A673 (cell line): ENCODE measurements around the gene SPEF1. TPM values are rescaled to one million over a fixed set of nuclear protein-coding genes. Genes with fewer than 3 reads are reported as not detected.

ENCODE experiments used
- BruUV-seq: library from RNA; stranded (reverse); fragments of 400-500 nt; replicated peaks from 2 replicates; lab custom pipeline; 2021; lab: Mats Ljungman, UMichigan
- CTCF ChIA-PET: fragments of 300-600 bp; sonication (Branson Sonifier 250); formaldehyde crosslinking; loops from one replicate; lab custom pipeline; 2022; ENCODE audit warnings: antibody characterized with exemption; lab: Charles Lee
- POLR2A ChIA-PET: fragments of 300-600 bp; sonication (Branson Sonifier 250); formaldehyde crosslinking; loops from one replicate; lab custom pipeline; 2022; ENCODE audit warnings: antibody characterized with exemption; ENCODE audit not compliant: low non-redundant PET; lab: Charles Lee
- DNase-seq: peaks from one replicate; pipeline ENCODE4 v3.0.0-alpha.2; 2015; ENCODE audit warnings: low spot score
- H3K27ac ChIP-seq: fragments of 200-600 bp; sonication (generic); 2 replicates; pipeline ENCODE4 v1.5.1; 2016; ENCODE audit warnings: mixed run types, low read depth, mild to moderate bottlenecking, mixed read lengths, antibody characterized with exemption, low read length; ENCODE audit not compliant: poor library complexity, severe bottlenecking
- H3K27me3 ChIP-seq: fragments of 200-600 bp; sonication (generic); replicated peaks from 2 replicates; pipeline ENCODE4 v1.6.1; 2017; ENCODE audit warnings: mixed run types, low read depth, mild to moderate bottlenecking, mixed read lengths, antibody characterized with exemption, low read length; ENCODE audit not compliant: insufficient read depth, poor library complexity
- H3K36me3 ChIP-seq: fragments of 200-600 bp; sonication (generic); 2 replicates; pipeline ENCODE4 v1.6.1; 2016; ENCODE audit warnings: mixed run types, mild to moderate bottlenecking, mixed read lengths, antibody characterized with exemption, low read length; ENCODE audit not compliant: insufficient read depth, poor library complexity, severe bottlenecking
- H3K4me1 ChIP-seq: fragments of 200-600 bp; sonication (generic); 2 replicates; pipeline ENCODE4 v1.6.1; 2017; ENCODE audit warnings: mixed run types, mild to moderate bottlenecking, mixed read lengths, antibody characterized with exemption, low read length; ENCODE audit not compliant: insufficient read depth, poor library complexity, severe bottlenecking
- H3K4me3 ChIP-seq: fragments of 200-600 bp; sonication (generic); 2 replicates; pipeline ENCODE4 v1.5.1; 2016; ENCODE audit warnings: low read depth, mixed run types, mild to moderate bottlenecking, mixed read lengths, low read length; ENCODE audit not compliant: poor library complexity, severe bottlenecking
- H3K9me3 ChIP-seq: fragments of 200-600 bp; sonication (generic); 2 replicates; pipeline ENCODE4 v1.6.1; 2016; ENCODE audit warnings: mixed run types, low read depth, mild to moderate bottlenecking, mixed read lengths, antibody characterized with exemption, low read length; ENCODE audit not compliant: poor library complexity, severe bottlenecking
- EZH2 ChIP-seq: fragments of 200-600 bp; sonication (generic); IDR thresholded peaks from 2 replicates; pipeline ENCODE4 v1.6.1; 2017; ENCODE audit warnings: borderline replicate concordance, low read depth, mild to moderate bottlenecking, mixed read lengths, antibody characterized with exemption, low read length; ENCODE audit not compliant: poor library complexity, severe bottlenecking
- intact Hi-C: fragments of 100-400 bp; cut with micrococcal nuclease; formaldehyde crosslinking; loops from one replicate; pipeline ENCODE4 v1.10.0; 2022; ENCODE audit not compliant: unreplicated experiment
- total RNA-seq: library from RNA; stranded (reverse); gene quantifications from 2 replicates; pipeline ENCODE4 v1.2.3, GENCODE V29; 2021
- TF ChIP-seq, protein P1 (sequence below): fragments of 300-800, 200-600 bp; sonication (generic); conservative IDR thresholded peaks from 2 replicates; pipeline ENCODE4 v1.5.1; 2017; ENCODE audit warnings: low read depth, mild to moderate bottlenecking, antibody characterized with exemption, low read length, moderate library complexity, mixed read lengths

The SPEF1 gene
- total RNA-seq, 1 experiment from 2014 or later, result 0.49 TPM

- BruUV-seq, result no TSS peak
- H3K4me3 ChIP-seq, result no peak overlapping the region
- H3K36me3 ChIP-seq, result peaks cover 69% of the 10 kb centered on the region
- peaks cover 20% of the 10 kb centered on the region for H3K4me1 ChIP-seq
- no peak overlapping the region for H3K27ac ChIP-seq
- ChIA-PET POLR2A (no interaction called here), CTCF (interaction anchor here (0.6 kb wide), 1 partner anchor 288 kb away, joined by 8 read pairs; no protein-coding TSS in a partner anchor)
- H3K9me3 ChIP-seq, result no peaks in the 10 kb centered on the region
- H3K27me3 ChIP-seq, result no peaks in the 10 kb centered on the region
- intact Hi-C loops, result no loop called here
- no peak for DNase-seq
- TF ChIP-seq, protein P1, sequence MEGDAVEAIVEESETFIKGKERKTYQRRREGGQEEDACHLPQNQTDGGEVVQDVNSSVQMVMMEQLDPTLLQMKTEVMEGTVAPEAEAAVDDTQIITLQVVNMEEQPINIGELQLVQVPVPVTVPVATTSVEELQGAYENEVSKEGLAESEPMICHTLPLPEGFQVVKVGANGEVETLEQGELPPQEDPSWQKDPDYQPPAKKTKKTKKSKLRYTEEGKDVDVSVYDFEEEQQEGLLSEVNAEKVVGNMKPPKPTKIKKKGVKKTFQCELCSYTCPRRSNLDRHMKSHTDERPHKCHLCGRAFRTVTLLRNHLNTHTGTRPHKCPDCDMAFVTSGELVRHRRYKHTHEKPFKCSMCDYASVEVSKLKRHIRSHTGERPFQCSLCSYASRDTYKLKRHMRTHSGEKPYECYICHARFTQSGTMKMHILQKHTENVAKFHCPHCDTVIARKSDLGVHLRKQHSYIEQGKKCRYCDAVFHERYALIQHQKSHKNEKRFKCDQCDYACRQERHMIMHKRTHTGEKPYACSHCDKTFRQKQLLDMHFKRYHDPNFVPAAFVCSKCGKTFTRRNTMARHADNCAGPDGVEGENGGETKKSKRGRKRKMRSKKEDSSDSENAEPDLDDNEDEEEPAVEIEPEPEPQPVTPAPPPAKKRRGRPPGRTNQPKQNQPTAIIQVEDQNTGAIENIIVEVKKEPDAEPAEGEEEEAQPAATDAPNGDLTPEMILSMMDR, result no peak
- TF ChIP-seq EZH2, result no peak
These were observed 23.5 kb upstream of the SPEF1 start for GRCh38 chr20:3804781-3805180.

GRCh38 chr20:3804254-3804751 lies 23.1 kb upstream of the SPEF1 start:
- DNase-seq, result no peak
- peaks cover 74% of the 10 kb centered on the region for H3K36me3 ChIP-seq
- H3K27ac ChIP-seq, result peak overlapping the region; percentile 54
- POLR2A ChIA-PET, result no interaction called here
- CTCF ChIA-PET, result no interaction called here
- H3K27me3 ChIP-seq, result no peaks in the 10 kb centered on the region
- TF ChIP-seq, protein P1, result no peak
- TF ChIP-seq EZH2, result no peak
- no peak overlapping the region for H3K4me3 ChIP-seq
- intact Hi-C loops, result no loop called here
- H3K4me1 ChIP-seq, result peaks cover 23% of the 10 kb centered on the region
- no TSS peak for BruUV-seq
- no peaks in the 10 kb centered on the region for H3K9me3 ChIP-seq

DNA sequence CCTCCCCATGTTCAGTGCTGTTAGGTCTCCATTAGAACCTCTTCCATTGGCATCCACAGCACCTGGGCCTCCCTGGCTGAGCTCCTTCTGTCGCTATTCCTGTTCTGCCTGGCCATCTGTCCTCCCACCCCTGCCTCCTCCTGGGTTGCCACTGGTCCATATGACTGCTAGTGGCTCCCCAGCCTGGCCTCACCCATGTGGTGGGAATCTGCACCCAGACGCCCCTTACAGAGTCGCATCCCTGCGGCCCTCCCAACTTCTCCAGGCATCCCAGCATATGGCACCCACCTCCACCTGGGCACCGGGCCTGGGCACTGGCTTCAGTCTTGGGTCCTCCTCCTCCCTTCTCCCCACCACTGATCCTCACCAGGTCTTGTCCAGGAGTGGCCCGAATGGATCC lies 22.6 kb upstream of the SPEF1 start:
- POLR2A ChIA-PET, result no interaction called here

More for the DNA sequence above, 22.6 kb upstream of the SPEF1 start:
- no peaks in the 10 kb centered on the region for H3K27me3 ChIP-seq
- H3K4me3 ChIP-seq, result no peak overlapping the region
- DNase-seq, result no peak
- H3K4me1 ChIP-seq, result peaks cover 28% of the 10 kb centered on the region
- CTCF ChIA-PET, result no interaction called here
- peaks cover 78% of the 10 kb centered on the region for H3K36me3 ChIP-seq
- intact Hi-C loops, result no loop called here
- no peaks in the 10 kb centered on the region for H3K9me3 ChIP-seq
- no TSS peak for BruUV-seq
- TF ChIP-seq EZH2, result no peak
- TF ChIP-seq, protein P1, result no peak
- H3K27ac ChIP-seq, result peak overlapping the region; percentile 54
